Immature natural killer cell (primary cell): ENCODE measurements around the gene HDAC4. TPM values are rescaled to one million over a fixed set of nuclear protein-coding genes. Genes with fewer than 3 reads are reported as not detected.

ENCODE experiments used
- DNase-seq, 3 donors: peaks; one replicate each; pipeline ENCODE4 v3.0.0; 2022; ENCODE audit warnings: mixed read lengths in 1 of 3
- H3K27ac Mint-ChIP-seq, 6 donors: one replicate each; pipeline ENCODE4 v1.8.0; 2020; ENCODE audit warnings: mixed read lengths in 6 of 6, mild to moderate bottlenecking in 5 of 6, inconsistent platforms in 4 of 6, moderate library complexity in 3 of 6
- H3K27me3 Mint-ChIP-seq, 3 donors: one replicate each; pipeline ENCODE4 v1.8.0; 2020 to 2021; ENCODE audit warnings: low read depth in 3 of 3, mild to moderate bottlenecking in 3 of 3, mixed read lengths in 3 of 3, moderate library complexity in 3 of 3, inconsistent platforms in 1 of 3
- H3K36me3 Mint-ChIP-seq, 3 donors: one replicate each; pipeline ENCODE4 v1.8.0; 2020; ENCODE audit warnings: mixed read lengths in 3 of 3, inconsistent platforms in 2 of 3, mild to moderate bottlenecking in 2 of 3
- H3K4me1 Mint-ChIP-seq, 2 donors: one replicate each; pipeline ENCODE4 v1.8.0; 2020; ENCODE audit warnings: inconsistent platforms in 2 of 2, mild to moderate bottlenecking in 2 of 2, mixed read lengths in 2 of 2, moderate library complexity in 1 of 2
- H3K4me3 Mint-ChIP-seq, 5 donors: one replicate each; pipeline ENCODE4 v1.8.0; 2020; ENCODE audit warnings: mild to moderate bottlenecking in 5 of 5, mixed read lengths in 5 of 5, inconsistent platforms in 3 of 5, moderate library complexity in 3 of 5
- H3K9me3 Mint-ChIP-seq, 6 donors: one replicate each; pipeline ENCODE4 v1.8.0; 2020; ENCODE audit warnings: mild to moderate bottlenecking in 6 of 6, mixed read lengths in 6 of 6, inconsistent platforms in 4 of 6, moderate library complexity in 3 of 6
- polyA plus RNA-seq, 3 donors: library from polyadenylated mRNA; unstranded; fragments of 300-500 nt; fragmentation: Illumina TruSeq; gene quantifications; one replicate each; pipeline ENCODE4 v1.2.3, GENCODE V29; 2021

The HDAC4 gene
- polyA plus RNA-seq, 3 donors from 2014 or later: 1.9 to 8.1 (median 5.1) TPM

- Mint-ChIP-seq H3K27ac (peak overlapping the region in 1 of 6 donors; percentile 20), H3K27me3 (peaks cover 0 to 6% (median 0%) of the 10 kb centered on the region in 3 donors), H3K4me3 (no peak overlapping the region), H3K4me1 (peaks cover 0 to 4% of the 10 kb centered on the region in 2 donors), H3K9me3 (no peaks in the 10 kb centered on the region), H3K36me3 (peaks cover 6 to 16% (median 14%) of the 10 kb centered on the region in 3 donors)
- DNase-seq: no peak
These were observed 52.0 kb downstream of the HDAC4 start for GRCh38 chr2:239348563-239349452.

DNA sequence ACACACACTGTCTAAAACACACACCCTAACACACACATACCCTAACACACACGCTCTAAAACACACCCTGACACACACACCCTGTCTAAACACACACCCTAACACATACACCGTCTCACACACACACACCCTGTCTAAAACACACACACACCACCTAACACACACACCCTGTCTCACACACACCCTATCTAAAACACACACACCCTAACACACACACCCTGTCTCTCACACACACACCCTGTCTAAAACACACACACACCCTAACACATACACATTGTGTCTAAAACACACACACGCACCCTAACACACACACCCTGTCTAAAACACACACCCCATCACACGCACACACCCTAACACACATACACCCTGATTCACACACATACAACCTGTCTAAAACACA lies 54.1 kb downstream of the HDAC4 start:
- no peaks in the 10 kb centered on the region for H3K9me3 Mint-ChIP-seq
- H3K4me1 Mint-ChIP-seq: peaks cover 0 to 6% of the 10 kb centered on the region in 2 donors
- DNase-seq: no peak
- H3K36me3 Mint-ChIP-seq: peaks cover 0 to 9% (median 8%) of the 10 kb centered on the region in 3 donors
- no peak overlapping the region for H3K4me3 Mint-ChIP-seq
- no peak overlapping the region for H3K27ac Mint-ChIP-seq
- H3K27me3 Mint-ChIP-seq: peaks cover 0 to 2% (median 0%) of the 10 kb centered on the region in 3 donors

DNA sequence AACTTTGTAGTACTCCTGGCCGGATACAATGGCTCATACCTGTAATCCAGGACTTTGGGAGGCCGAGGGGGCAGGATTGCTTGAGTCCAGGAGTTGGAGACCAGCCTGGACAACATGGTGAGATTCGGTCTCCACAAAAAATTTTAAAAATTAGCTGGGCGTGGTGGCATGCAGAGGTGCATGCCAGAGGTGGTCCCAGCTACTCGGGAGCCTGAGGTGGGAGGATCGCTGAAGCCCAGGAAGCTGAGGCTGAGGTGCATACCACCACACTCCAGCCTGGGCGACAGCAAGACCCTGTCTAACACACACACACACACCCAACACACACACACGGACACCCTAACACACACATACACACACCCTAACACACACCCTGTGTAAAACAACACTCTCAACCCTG lies 55.6 kb downstream of the HDAC4 start:
- Mint-ChIP-seq H3K4me3 (no peak overlapping the region), H3K9me3 (no peaks in the 10 kb centered on the region), H3K36me3 (peaks cover 0 to 6% (median 5%) of the 10 kb centered on the region in 3 donors), H3K27me3 (peaks cover 0 to 8% (median 2%) of the 10 kb centered on the region in 3 donors), H3K27ac (no peak overlapping the region), H3K4me1 (peaks cover 11 to 20% of the 10 kb centered on the region in 2 donors)
- DNase-seq: no peak

GRCh38 chr2:239344857-239345216 lies 56.0 kb downstream of the HDAC4 start:
- Mint-ChIP-seq H3K36me3 (peaks cover 0 to 6% (median 5%) of the 10 kb centered on the region in 3 donors), H3K27me3 (peaks cover 0 to 9% (median 2%) of the 10 kb centered on the region in 3 donors), H3K9me3 (no peaks in the 10 kb centered on the region), H3K4me1 (peaks cover 15 to 24% of the 10 kb centered on the region in 2 donors), H3K27ac (no peak overlapping the region), H3K4me3 (no peak overlapping the region)
- DNase-seq: no peak

DNA sequence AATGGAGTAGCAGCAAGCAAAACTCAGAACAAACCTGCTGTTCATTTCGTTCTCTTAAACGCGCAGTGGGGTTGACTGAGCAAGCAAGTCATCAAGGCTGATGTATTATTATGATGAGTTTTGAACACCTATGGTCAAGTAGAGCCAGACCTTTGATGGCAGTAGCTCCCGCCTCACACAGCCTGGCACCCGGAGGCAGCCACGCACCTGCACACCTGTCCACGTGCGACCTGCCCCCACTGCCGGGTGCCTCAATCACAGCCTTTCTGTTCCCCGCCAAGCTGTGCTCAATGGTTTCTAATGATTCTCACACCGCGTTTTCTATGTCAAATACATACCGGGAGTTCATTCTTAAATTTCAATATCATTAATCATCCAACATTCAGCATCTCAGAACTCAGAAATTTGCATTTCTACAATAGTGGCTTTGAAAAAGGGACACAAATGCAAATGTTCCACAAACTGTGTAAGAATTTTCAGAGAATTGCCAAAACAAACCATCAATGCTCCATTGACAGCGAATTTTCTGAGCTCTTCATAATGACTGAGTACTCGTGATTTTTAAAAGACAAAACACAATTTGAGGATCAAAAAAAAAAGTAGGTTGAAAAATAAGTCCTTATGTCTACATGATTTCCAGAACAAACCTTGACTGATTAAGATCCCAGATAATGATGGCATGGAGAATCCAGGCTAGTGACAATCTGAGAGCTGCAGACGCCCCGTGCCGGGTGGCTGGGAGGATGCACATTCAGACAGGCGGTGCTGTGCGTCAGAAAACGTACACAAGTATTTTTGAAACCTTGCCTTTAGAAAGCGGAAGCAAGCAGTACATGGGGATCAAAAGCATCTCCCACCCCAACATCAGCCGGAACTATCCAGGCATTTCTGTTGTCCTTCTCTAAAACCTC lies 56.6 kb downstream of the HDAC4 start:
- H3K4me3 Mint-ChIP-seq: no peak overlapping the region
- H3K27ac Mint-ChIP-seq: no peak overlapping the region
- no peak for DNase-seq
- no peaks in the 10 kb centered on the region for H3K9me3 Mint-ChIP-seq
- H3K36me3 Mint-ChIP-seq: peaks cover 0 to 6% (median 5%) of the 10 kb centered on the region in 3 donors
- H3K4me1 Mint-ChIP-seq: peaks cover 22 to 30% of the 10 kb centered on the region in 2 donors
- H3K27me3 Mint-ChIP-seq: peaks cover 4 to 13% (median 7%) of the 10 kb centered on the region in 3 donors

GRCh38 chr2:239343460-239343859 lies 57.4 kb downstream of the HDAC4 start:
- peaks cover 29 to 38% of the 10 kb centered on the region in 2 donors for H3K4me1 Mint-ChIP-seq
- H3K4me3 Mint-ChIP-seq: no peak overlapping the region
- no peak overlapping the region for H3K27ac Mint-ChIP-seq
- no peaks in the 10 kb centered on the region for H3K9me3 Mint-ChIP-seq
- DNase-seq: no peak
- peaks cover 0 to 6% (median 5%) of the 10 kb centered on the region in 3 donors for H3K36me3 Mint-ChIP-seq
- H3K27me3 Mint-ChIP-seq: peaks cover 4 to 13% (median 7%) of the 10 kb centered on the region in 3 donors

DNA sequence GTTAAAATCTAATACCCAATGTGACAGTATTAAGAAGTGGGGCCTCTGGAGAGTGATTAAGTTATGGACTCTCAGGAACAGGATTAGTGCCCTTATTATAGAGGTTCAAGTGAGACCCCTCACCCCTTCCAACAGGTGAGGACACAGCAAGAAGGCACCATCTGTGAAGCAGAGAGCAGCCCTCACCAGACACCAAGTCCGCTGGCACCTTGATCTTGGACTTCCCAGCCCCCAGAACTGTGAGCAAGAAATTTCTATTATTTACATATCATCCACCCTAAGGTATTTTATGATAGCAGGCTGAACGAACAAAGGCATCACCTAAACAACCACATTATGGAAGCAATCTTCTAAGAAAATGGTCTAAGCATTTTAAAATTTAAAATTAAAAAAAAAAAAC lies 59.0 kb downstream of the HDAC4 start:
- Mint-ChIP-seq H3K9me3 (no peaks in the 10 kb centered on the region), H3K4me1 (peaks cover 39 to 48% of the 10 kb centered on the region in 2 donors), H3K27me3 (peaks cover 4 to 13% (median 9%) of the 10 kb centered on the region in 3 donors), H3K36me3 (peaks cover 2 to 12% (median 9%) of the 10 kb centered on the region in 3 donors), H3K4me3 (no peak overlapping the region), H3K27ac (no peak overlapping the region)
- DNase-seq: no peak

DNA sequence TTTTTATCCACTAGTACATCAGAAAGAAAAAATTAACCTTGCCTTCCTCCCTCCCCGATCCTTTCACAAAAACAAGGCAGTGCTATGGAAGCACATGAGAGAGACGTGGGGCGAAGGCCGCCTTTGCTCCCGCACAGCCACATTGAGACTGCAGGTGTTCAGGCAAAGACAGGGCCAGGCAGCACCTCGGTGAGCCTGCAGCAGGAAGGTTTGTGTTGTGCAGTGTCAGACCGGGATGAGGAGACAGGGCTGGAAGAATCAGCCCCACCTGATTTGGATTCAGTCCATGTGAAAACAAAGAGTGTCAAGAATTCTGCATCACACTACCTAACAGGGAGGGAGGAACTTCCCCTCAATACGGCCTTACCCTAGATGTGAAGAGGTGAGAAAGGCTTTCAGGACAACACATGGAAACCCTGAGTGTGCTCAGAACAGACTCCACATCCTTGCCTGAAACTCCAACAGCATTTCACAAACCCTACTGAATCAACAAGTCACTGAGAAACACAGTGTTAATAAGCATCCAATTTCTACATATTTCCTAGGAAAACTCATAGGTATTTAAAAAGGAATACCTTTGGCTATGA lies 59.6 kb downstream of the HDAC4 start:
- peaks cover 4 to 13% (median 12%) of the 10 kb centered on the region in 3 donors for H3K27me3 Mint-ChIP-seq
- H3K27ac Mint-ChIP-seq: peak overlapping the region in 2 of 6 donors; percentile 4 to 43
- peaks cover 5 to 18% (median 14%) of the 10 kb centered on the region in 3 donors for H3K36me3 Mint-ChIP-seq
- H3K9me3 Mint-ChIP-seq: no peaks in the 10 kb centered on the region
- peaks cover 41 to 54% of the 10 kb centered on the region in 2 donors for H3K4me1 Mint-ChIP-seq
- no peak for DNase-seq
- H3K4me3 Mint-ChIP-seq: peak overlapping the region in 2 of 5 donors; percentile 17 to 42

GRCh38 chr2:239339726-239340601 lies 60.9 kb downstream of the HDAC4 start:
- Mint-ChIP-seq H3K27me3 (peaks cover 4 to 15% (median 13%) of the 10 kb centered on the region in 3 donors), H3K9me3 (peaks cover 0 to 2% (median 0%) of the 10 kb centered on the region in 6 donors), H3K4me3 (peak overlapping the region; percentile 67 to 80 (median 75)), H3K4me1 (peaks cover 41 to 55% of the 10 kb centered on the region in 2 donors), H3K36me3 (peaks cover 5 to 20% (median 18%) of the 10 kb centered on the region in 3 donors), H3K27ac (peak overlapping the region in 4 of 6 donors; percentile 43 to 79 (median 51))
- DNase-seq: peak; percentile 55 to 64 (median 57)

GRCh38 chr2:239339241-239339640 lies 61.6 kb downstream of the HDAC4 start:
- H3K4me3 Mint-ChIP-seq: peak overlapping the region; percentile 67 to 80 (median 75)
- peaks cover 41 to 55% of the 10 kb centered on the region in 2 donors for H3K4me1 Mint-ChIP-seq
- H3K36me3 Mint-ChIP-seq: peaks cover 5 to 20% (median 18%) of the 10 kb centered on the region in 3 donors
- peaks cover 0 to 2% (median 0%) of the 10 kb centered on the region in 6 donors for H3K9me3 Mint-ChIP-seq
- peaks cover 4 to 15% (median 13%) of the 10 kb centered on the region in 3 donors for H3K27me3 Mint-ChIP-seq
- no peak for DNase-seq
- peak overlapping the region in 4 of 6 donors; percentile 43 to 79 (median 51) for H3K27ac Mint-ChIP-seq

DNA sequence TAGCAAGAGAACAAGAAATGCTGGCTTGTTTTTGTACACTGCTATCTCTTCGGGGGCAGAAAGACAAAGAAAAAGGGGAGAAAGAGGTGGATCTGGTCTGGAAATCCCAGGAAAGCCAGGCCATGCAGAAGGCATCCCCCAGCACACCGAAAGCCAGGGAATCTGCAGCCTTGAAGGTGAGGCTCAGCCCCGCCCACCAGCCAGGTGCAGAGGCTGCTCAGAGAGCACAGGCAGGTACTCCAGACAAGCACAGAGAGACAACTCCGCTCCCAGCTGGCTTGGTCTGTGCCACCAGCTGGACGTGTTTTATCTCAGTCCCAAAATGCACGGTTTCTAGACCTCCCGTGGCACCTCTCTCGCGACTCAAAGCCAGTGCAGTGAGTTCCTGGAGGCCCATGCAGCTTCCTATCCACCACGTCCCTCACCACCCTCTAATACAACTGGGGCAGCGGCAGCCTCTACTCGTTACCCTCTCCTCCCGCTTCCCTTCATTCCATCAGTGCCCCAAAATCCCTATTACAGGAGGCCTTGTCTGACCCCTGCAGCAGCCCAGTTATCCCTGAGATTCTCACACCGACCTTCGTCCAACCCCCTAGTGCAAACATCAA lies 62.8 kb downstream of the HDAC4 start:
- H3K27ac Mint-ChIP-seq: peak overlapping the region in 1 of 6 donors; percentile 2

More for the DNA sequence above, 62.8 kb downstream of the HDAC4 start:
- H3K9me3 Mint-ChIP-seq: peaks cover 0 to 2% (median 0%) of the 10 kb centered on the region in 6 donors
- DNase-seq: no peak
- peaks cover 4 to 15% (median 13%) of the 10 kb centered on the region in 3 donors for H3K27me3 Mint-ChIP-seq
- H3K36me3 Mint-ChIP-seq: peaks cover 5 to 20% (median 15%) of the 10 kb centered on the region in 3 donors
- H3K4me1 Mint-ChIP-seq: peaks cover 41 to 55% of the 10 kb centered on the region in 2 donors
- H3K4me3 Mint-ChIP-seq: peak overlapping the region in 3 of 5 donors; percentile 13 to 42 (median 28)
